Measurements from ENCODE around the gene GNAI2. TPM values are rescaled to one million over a fixed set of nuclear protein-coding genes. Genes with fewer than 3 reads are reported as not detected.
A peak's percentile ranks its signal among the peaks of the same experiment; 100 is the strongest.

GNAI2 gene
- total RNA-seq, 1 donor from 2014 or later, result 237 TPM

DNA sequence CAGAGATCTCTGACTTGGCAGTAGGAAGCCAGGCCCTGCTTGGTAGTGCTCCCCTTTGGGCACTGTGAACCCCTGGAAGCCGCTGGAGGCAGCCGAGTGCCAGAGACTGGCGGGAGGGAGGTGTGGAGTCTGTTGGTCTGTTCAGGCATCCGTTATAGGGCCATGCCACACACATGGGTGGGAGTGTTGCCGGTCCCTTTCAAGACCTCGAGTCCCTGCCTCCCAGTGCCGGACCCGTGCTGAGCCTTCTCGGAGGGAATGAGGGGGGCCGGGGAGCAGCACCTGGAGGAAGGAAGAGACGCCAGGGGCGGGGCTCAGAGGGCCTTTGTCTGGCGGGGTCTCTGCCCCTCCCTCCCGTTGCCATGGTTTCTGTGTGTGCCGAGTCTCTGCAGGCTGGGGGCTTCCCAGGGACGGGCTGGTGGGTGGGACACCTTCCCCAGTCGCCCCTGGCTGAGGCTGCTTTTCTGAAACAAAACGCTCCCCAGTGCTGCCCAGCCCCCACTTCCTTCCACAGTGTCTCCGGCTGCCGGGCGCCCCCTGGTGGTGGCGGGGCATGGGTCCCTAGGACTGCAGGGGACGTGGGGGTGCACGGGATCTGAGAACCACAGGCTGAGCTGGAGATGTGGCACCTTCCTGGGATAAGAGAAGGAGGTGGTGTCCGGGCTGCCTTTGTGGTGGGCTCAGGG, 10.0 kb downstream of the GNAI2 start:
- Mint-ChIP-seq H3K36me3 (ENCODE audit: low read depth) (peaks cover 12% of the 10 kb centered on the region), H3K27me3 (ENCODE audit: insufficient read depth) (no peaks in the 10 kb centered on the region), H3K27ac (peak overlapping the region; percentile 98), H3K4me3 (peak overlapping the region; percentile 82), H3K9me3 (no peaks in the 10 kb centered on the region), H3K4me1 (ENCODE audit: low read depth) (peaks cover 70% of the 10 kb centered on the region)
- intact Hi-C loops (cut with micrococcal nuclease), result loop anchor here (1.0 kb wide), 8 partner anchors 8 to 317 kb away; partner anchors contain the start of genes HYAL3, MON1A and NAA80
- peak; percentile 88 for DNase-seq (ENCODE audit: low spot score)

DNA sequence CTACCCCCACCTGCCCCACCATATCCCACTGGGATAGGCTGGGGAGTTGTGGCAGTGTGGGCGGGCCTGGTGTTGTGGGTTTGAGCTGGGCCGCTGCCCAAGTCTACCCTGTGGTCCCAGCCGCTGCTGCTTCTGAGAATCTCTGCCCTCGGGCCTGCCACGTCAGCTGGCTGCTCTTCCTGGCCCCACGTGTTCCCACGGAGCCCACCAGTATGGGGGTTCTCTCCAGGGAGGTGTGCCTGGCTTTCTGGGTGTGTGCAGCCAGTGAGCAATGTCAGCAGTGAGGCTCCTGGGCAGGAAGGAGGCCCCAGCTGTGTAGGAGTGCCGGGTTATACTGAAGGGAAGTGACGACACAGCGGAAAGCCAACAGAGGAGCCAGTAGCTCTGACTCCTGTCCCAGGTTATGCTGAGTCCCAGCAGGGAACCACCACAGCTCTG, 10.5 kb downstream of the GNAI2 start:
- Mint-ChIP-seq H3K27ac (peak overlapping the region; percentile 98), H3K4me3 (peak overlapping the region; percentile 82), H3K9me3 (no peaks in the 10 kb centered on the region)

DNA sequence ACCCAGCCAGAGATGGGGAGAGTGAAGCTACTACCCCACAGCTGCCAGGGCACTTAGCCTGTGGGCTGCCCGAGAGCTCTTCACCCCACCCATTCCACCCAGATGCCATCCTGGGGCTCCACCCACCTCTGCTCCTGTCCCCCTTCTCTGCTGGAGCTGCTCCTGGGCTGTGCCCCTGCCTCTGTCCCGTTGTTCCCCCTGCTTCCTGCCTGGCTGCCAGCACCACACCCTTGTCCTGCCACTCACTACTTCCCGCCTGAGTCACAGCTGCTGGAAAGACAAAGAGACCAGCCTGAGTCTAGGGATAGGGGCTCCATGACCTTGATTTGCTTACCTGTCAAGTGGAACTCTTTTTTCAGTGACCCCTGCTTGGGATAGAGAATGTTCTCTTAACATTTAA, 12.4 kb downstream of the GNAI2 start:
- Mint-ChIP-seq H3K4me1 (ENCODE audit: low read depth) (peaks cover 53% of the 10 kb centered on the region), H3K4me3 (peak overlapping the region; percentile 51), H3K36me3 (ENCODE audit: low read depth) (peaks cover 10% of the 10 kb centered on the region), H3K27ac (peak overlapping the region; percentile 91), H3K27me3 (ENCODE audit: insufficient read depth) (no peaks in the 10 kb centered on the region), H3K9me3 (no peaks in the 10 kb centered on the region)
- DNase-seq (ENCODE audit: low spot score), result no peak
- intact Hi-C loops (cut with micrococcal nuclease), result no loop called here

More for the DNA sequence above, 10.5 kb downstream of the GNAI2 start:
- peak; percentile 80 for DNase-seq (ENCODE audit: low spot score)
- Mint-ChIP-seq H3K4me1 (ENCODE audit: low read depth) (peaks cover 70% of the 10 kb centered on the region), H3K36me3 (ENCODE audit: low read depth) (peaks cover 14% of the 10 kb centered on the region), H3K27me3 (ENCODE audit: insufficient read depth) (no peaks in the 10 kb centered on the region)
- intact Hi-C loops (cut with micrococcal nuclease), result loop anchor here (1.0 kb wide), 8 partner anchors 8 to 317 kb away; partner anchors contain the start of genes HYAL3, MON1A and NAA80

DNA sequence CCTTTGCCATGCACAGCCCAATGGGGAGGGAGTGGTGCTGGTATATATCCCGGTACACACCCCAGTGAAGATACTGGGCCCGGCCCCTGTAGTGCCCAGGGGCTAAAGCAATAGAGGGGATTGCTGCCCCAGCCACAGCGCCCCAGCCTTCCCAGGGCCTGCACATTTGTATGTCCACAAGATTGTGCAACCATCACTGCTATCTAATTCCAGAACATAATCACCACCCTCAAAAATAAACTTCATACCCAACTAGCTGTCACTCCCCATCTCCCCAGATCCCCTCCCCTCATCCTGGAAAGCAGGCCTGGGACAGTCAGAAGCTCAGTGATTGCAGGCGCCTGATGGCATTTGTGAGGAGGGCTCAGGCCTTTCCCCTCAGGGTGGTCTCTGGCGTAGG, 13.5 kb downstream of the GNAI2 start:
- H3K36me3 Mint-ChIP-seq (ENCODE audit: low read depth), result peaks cover 11% of the 10 kb centered on the region
- no peak for DNase-seq (ENCODE audit: low spot score)
- no peaks in the 10 kb centered on the region for H3K9me3 Mint-ChIP-seq
- H3K4me1 Mint-ChIP-seq (ENCODE audit: low read depth), result peaks cover 45% of the 10 kb centered on the region
- intact Hi-C loops (cut with micrococcal nuclease), result no loop called here
- no peaks in the 10 kb centered on the region for H3K27me3 Mint-ChIP-seq (ENCODE audit: insufficient read depth)
- H3K27ac Mint-ChIP-seq, result no peak overlapping the region
- H3K4me3 Mint-ChIP-seq, result no peak overlapping the region

DNA sequence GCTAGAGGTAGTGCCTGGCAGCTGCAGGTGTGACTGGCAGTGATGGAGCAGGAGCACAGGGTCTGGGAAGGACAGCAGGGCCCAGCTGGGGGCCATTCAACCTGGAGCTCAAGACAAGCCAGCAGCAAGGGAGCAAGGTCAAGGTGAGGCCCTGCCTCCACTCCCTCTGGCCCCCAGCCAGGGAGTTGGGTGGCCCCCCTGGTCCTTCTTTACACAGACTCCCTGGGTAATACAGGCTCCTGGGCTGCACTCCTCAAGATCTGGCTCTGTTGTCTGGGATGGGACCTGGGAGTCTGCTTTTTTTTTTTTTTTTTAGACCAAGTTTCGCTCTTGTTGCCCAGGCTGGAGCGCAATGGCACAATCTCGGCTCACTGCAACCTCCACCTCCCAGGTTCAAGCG, 14.5 kb downstream of the GNAI2 start:
- Mint-ChIP-seq H3K27me3 (ENCODE audit: insufficient read depth) (no peaks in the 10 kb centered on the region), H3K4me1 (ENCODE audit: low read depth) (peaks cover 37% of the 10 kb centered on the region), H3K27ac (no peak overlapping the region), H3K9me3 (no peaks in the 10 kb centered on the region), H3K36me3 (ENCODE audit: low read depth) (peaks cover 11% of the 10 kb centered on the region), H3K4me3 (no peak overlapping the region)
- DNase-seq (ENCODE audit: low spot score), result no peak
- intact Hi-C loops (cut with micrococcal nuclease), result no loop called here

DNA sequence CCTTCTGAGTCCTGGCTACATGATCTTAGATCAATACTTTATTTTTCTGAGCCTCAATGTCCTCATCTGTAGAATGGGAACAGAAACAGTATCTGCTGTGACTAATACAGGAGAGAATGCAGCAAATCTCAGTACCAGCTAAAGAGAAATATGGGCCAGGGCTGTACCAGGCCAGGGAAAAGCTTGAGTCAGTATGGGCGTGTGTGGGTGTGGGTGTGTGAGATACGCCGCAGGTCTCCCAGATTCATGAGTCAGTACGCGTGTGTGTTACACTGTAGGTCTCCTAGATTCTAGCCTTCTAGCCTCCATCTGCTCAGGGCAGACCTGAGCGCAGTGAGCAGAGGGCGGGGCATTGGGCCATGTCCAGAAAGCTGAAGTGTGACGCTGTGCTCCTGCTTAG, 15.2 kb downstream of the GNAI2 start:
- no peaks in the 10 kb centered on the region for H3K27me3 Mint-ChIP-seq (ENCODE audit: insufficient read depth)
- H3K4me1 Mint-ChIP-seq (ENCODE audit: low read depth), result peaks cover 32% of the 10 kb centered on the region
- H3K27ac Mint-ChIP-seq, result peak overlapping the region; percentile 59
- H3K36me3 Mint-ChIP-seq (ENCODE audit: low read depth), result peaks cover 11% of the 10 kb centered on the region
- intact Hi-C loops (cut with micrococcal nuclease), result no loop called here
- H3K4me3 Mint-ChIP-seq, result no peak overlapping the region
- no peaks in the 10 kb centered on the region for H3K9me3 Mint-ChIP-seq
- DNase-seq (ENCODE audit: low spot score), result no peak

DNA sequence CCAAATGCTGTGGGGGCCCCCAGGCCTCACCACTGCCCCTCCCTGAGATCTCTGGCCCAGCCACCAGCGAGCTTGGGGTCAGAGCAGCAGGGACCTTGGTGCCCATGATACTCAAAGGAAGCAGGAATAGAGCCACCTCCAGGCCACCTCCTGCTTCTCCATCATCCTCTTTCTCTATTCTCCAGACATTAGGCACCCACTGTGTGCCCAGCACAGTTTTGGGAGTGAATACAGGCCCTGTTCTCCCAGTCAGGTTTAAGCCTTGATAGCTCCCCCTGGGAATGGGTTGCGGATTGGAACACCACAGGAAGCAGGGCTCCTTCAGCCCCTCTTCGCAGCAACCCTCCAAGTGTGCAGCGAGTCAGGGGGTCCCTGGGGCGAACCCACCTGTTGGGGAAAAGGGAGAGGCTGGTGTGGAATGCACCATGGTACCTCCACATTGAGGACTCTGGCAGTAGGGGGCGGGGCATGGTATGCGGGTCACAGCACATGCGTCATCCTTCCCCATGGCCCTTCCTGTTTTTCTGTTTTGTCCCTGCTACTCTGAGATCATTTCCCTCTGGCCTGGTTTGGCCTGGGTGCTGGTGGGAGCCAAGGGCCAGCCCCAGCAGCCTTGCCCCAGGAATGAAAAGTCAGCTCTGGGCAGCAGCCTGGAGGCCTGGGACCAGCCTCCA, 18.7 kb downstream of the GNAI2 start:
- Mint-ChIP-seq H3K9me3 (no peaks in the 10 kb centered on the region), H3K4me3 (no peak overlapping the region), H3K27me3 (ENCODE audit: insufficient read depth) (peaks cover under 1% of the 10 kb centered on the region), H3K27ac (no peak overlapping the region), H3K4me1 (ENCODE audit: low read depth) (peaks cover 13% of the 10 kb centered on the region), H3K36me3 (ENCODE audit: low read depth) (peaks cover 23% of the 10 kb centered on the region)
- DNase-seq (ENCODE audit: low spot score), result no peak
- intact Hi-C loops (cut with micrococcal nuclease), result no loop called here

DNA sequence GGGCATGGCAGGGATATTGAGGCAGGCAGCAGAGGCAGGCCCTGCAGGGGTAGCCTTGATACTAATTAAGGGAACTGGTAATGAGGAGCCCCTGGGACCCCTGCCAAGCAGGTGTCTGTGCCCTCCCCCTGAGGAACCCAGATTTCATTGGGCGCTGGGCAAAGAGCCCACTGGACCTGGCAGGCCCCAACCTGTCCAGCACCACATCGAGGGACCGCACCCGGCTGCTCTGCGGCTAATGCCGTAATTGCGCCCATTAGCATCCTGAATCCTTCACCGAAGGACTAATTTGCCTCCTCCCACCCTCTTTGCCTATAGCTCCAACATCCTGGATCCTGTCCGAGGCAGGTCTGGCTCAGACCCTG, 19.2 kb downstream of the GNAI2 start:
- peaks cover 10% of the 10 kb centered on the region for H3K4me1 Mint-ChIP-seq (ENCODE audit: low read depth)
- no peak for DNase-seq (ENCODE audit: low spot score)
- no peak overlapping the region for H3K4me3 Mint-ChIP-seq
- H3K9me3 Mint-ChIP-seq, result no peaks in the 10 kb centered on the region
- no peak overlapping the region for H3K27ac Mint-ChIP-seq
- intact Hi-C loops (cut with micrococcal nuclease), result no loop called here
- H3K27me3 Mint-ChIP-seq (ENCODE audit: insufficient read depth), result peaks cover 1% of the 10 kb centered on the region
- peaks cover 23% of the 10 kb centered on the region for H3K36me3 Mint-ChIP-seq (ENCODE audit: low read depth)

DNA sequence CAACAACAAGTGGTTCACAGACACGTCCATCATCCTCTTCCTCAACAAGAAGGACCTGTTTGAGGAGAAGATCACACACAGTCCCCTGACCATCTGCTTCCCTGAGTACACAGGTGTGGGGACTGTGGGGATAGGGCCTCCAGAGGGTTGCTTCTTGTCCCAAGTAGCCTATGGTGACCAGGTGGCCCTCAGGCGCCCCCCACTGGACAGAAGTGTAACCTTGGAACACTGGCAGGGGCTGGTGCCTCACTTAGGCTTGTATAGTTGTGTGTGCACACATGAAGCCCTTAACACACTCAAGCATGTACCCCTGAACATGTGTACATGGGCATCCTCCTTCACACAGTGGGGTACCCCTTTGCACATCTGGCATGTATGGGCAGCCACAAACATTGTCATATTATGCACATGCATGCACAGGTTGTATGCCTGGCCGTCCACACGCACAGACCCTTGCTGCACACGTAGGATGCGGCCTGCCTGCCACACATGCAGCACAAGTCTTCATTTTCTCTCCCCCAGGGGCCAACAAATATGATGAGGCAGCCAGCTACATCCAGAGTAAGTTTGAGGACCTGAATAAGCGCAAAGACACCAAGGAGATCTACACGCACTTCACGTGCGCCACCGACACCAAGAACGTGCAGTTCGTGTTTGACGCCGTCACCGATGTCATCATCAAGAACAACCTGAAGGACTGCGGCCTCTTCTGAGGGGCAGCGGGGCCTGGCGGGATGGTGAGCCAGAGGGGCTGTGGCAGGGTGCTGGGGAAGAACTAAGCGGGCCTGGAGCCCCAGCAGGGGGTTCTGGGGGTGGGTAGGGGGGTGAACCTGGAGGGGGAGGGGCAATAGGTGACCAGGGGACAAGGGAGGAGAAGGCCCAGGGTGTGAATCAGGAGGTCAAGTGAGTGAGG, 21.2 kb downstream of the GNAI2 start:
- H3K4me1 Mint-ChIP-seq (ENCODE audit: low read depth), result no peaks in the 10 kb centered on the region
- peaks cover 1% of the 10 kb centered on the region for H3K27me3 Mint-ChIP-seq (ENCODE audit: insufficient read depth)
- no peak for DNase-seq (ENCODE audit: low spot score)
- H3K27ac Mint-ChIP-seq, result peak overlapping the region; percentile 40
- no peak overlapping the region for H3K4me3 Mint-ChIP-seq
- H3K9me3 Mint-ChIP-seq, result no peaks in the 10 kb centered on the region
- H3K36me3 Mint-ChIP-seq (ENCODE audit: low read depth), result peaks cover 18% of the 10 kb centered on the region
- intact Hi-C loops (cut with micrococcal nuclease), result no loop called here

DNA sequence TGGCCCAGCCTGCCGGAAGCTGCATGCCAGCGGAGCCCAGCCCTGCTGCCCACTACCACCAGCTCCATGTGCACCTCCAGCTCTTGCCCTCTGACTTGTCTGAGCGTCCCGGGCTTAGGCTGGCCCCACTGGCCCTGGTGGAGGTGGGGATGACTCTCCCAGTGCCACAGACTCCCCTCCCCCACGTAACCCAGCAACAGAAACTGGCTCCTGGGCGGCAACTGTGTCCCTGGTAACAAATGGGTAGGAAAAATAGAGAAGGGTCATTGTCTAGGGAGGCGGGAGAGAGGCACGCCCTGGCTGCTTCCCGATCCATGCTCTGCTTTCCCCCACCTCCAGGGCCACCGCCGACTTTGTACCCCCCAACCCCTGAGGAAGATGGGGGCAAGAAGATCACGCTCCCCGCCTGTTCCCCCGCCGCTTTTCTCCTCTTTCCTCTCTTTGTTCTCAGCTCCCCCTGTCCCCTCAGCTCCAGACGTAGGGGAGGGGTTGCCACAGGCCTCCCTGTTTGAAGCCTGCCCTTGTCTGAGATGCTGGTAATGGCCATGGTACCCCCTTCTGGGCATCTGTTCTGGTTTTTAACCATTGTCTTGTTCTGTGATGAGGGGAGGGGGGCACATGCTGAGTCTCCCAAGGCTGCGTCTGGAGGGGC, 22.2 kb downstream of the GNAI2 start:
- Mint-ChIP-seq H3K9me3 (no peaks in the 10 kb centered on the region), H3K27ac (no peak overlapping the region), H3K36me3 (ENCODE audit: low read depth) (peaks cover 18% of the 10 kb centered on the region), H3K27me3 (ENCODE audit: insufficient read depth) (peaks cover 1% of the 10 kb centered on the region), H3K4me3 (no peak overlapping the region), H3K4me1 (ENCODE audit: low read depth) (no peaks in the 10 kb centered on the region)
- no peak for DNase-seq (ENCODE audit: low spot score)
- intact Hi-C loops (cut with micrococcal nuclease), result no loop called here

DNA sequence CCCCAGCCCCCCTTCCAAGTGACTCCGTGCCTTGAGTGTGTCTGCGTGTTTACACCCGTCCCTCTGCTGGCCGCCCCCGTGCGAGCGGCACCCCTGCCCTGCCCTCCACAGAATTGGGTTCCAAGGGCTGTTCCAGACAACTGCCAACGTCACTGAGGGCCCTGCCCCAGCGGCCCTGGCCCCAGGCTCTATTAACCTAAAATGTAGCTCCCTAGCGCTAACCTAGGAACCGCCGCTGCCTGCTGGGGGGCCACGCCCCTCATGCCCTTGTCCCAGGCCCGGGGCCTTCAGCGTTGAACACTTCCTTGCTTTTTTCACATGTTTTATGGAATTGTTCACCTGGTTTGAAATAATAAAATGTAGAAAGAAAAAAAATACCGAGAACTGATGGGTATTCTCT, 23.0 kb downstream of the GNAI2 start:
- intact Hi-C loops (cut with micrococcal nuclease), result no loop called here
- Mint-ChIP-seq H3K4me3 (no peak overlapping the region), H3K36me3 (ENCODE audit: low read depth) (peaks cover 14% of the 10 kb centered on the region), H3K27ac (no peak overlapping the region), H3K4me1 (ENCODE audit: low read depth) (no peaks in the 10 kb centered on the region), H3K9me3 (no peaks in the 10 kb centered on the region), H3K27me3 (ENCODE audit: insufficient read depth) (peaks cover 1% of the 10 kb centered on the region)
- no peak for DNase-seq (ENCODE audit: low spot score)

DNA sequence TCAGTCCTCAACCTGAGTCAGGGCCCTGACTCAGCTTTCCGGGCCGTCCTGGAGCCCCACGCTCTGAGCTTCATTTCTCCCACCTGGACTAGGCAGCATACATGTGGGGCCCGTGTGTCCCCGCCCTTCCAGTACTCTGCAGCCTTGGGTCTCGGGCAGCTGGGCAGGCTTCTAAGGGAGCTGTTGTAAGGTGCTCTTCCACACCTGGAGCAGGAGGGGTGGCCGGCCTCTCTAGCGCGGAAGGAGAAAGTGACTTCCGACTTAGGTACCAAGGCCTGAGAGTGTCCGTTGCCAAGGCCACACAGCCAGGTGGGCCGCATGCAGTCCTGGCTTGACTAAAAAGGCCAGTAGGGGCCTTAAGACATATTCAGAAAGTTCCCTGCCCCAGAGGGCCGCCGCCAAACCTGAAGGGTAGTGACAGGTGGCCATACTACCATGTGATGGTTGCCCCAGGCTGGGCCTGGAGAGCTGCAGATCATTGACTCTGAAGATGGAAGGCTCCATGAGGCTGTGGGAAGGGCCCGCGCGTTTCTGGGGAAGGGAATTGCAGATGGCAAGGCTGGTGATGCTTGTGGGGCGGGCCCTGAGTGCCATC, 23.5 kb downstream of the GNAI2 start:
- intact Hi-C loops (cut with micrococcal nuclease), result loop anchor here (1.0 to 2.0 kb wide), 5 partner anchors 13 to 33 kb away; partner anchors contain the start of gene IFRD2
- peak overlapping the region; percentile 68 for H3K4me3 Mint-ChIP-seq
- peak overlapping the region; percentile 68 for H3K27ac Mint-ChIP-seq
- no peak for DNase-seq (ENCODE audit: low spot score)
- H3K9me3 Mint-ChIP-seq, result no peaks in the 10 kb centered on the region
- H3K4me1 Mint-ChIP-seq (ENCODE audit: low read depth), result no peaks in the 10 kb centered on the region
- H3K27me3 Mint-ChIP-seq (ENCODE audit: insufficient read depth), result peaks cover 1% of the 10 kb centered on the region
- H3K36me3 Mint-ChIP-seq (ENCODE audit: low read depth), result peaks cover 14% of the 10 kb centered on the region

Data from activated T-helper 1 cell treated with anti-CD3 and anti-CD28 coated beads, Interleukin-12 subunit alpha, Interleukin-12 subunit beta, Interleukin-2, Interleukin-4 antibody, amounts not matched to agents 30 ng/mL and 10 ng/mL and 1 ng/mL, durations not matched to agents 14 hours and 24 hours and 36 hours (primary cell).